K562 (cell line): ENCODE data around the gene HGS. TPM values are rescaled to one million over a fixed set of nuclear protein-coding genes. Genes with fewer than 3 reads are reported as not detected.
A peak's percentile ranks its signal among the peaks of the same experiment; 100 is the strongest.

Experiments
- ATAC-seq: fragments of 200-7000 bp; cut with Tn5 transposase; 3 replicates; pipeline ENCODE4 v1.9.1; 2020; ENCODE audit warnings: moderate library complexity
- BruUV-seq: library from RNA; stranded (reverse); fragments of 400-500 nt; replicated peaks from 2 replicates; lab custom pipeline; 2021; lab: Mats Ljungman, UMichigan
- CTCF ChIA-PET: fragments of 300-600 bp; formaldehyde crosslinking; extraction: SDS; loops from one replicate; lab custom pipeline; 2021; ENCODE audit warnings: low intra/inter-chr PET ratio; lab: Yijun Ruan, JAX
- POLR2A ChIA-PET: fragments of 300-600, 350-650 bp; sonication (Branson Sonifier 250); formaldehyde crosslinking; extraction: SDS; loops from one replicate; lab custom pipeline; 2021; ENCODE audit warnings: antibody characterized with exemption, inconsistent platforms; lab: Yijun Ruan, JAX
- DNase-seq, 4 experiments: peaks; one replicate each; pipeline versions ENCODE4 v3.0.0 to v3.0.0-alpha.2; 2011 to 2018; ENCODE audit warnings: low spot score in 3 of 4, mixed read lengths in 3 of 4; ENCODE audit errors: extremely low read depth in 1 of 4
- FAIRE-seq: peaks from 2 replicates; lab custom pipeline; 2011; peaks lifted over from hg19 to GRCh38; lab: Jason Lieb, UNC
- H2AFZ ChIP-seq: 2 replicates; pipeline ENCODE4 v1.6.0; 2011; ENCODE audit warnings: low read depth, low read length, control low read depth, inconsistent platforms
- H3K27ac ChIP-seq: fragments of 200-600 bp; 3 replicates; pipeline ENCODE4 v1.8.0; 2011; ENCODE audit warnings: low read depth, mild to moderate bottlenecking, control low read depth, inconsistent platforms, low read length, moderate library complexity, mixed read lengths; ENCODE audit errors: extremely low read depth
- H3K27me3 ChIP-seq, 2 experiments: fragments of 300-600 bp in 1 of 2; 2 replicates in 1 of 2; 3 replicates in 1 of 2; pipeline versions ENCODE4 v1.6.0 to v1.8.0; 2011; ENCODE audit warnings: inconsistent platforms in 2 of 2, low read length in 2 of 2, mild to moderate bottlenecking in 1 of 2, mixed read lengths in 1 of 2, moderate library complexity in 1 of 2; ENCODE audit not compliant: control insufficient read depth in 2 of 2, insufficient read depth in 2 of 2
- H3K36me3 ChIP-seq: fragments of 300-600 bp; 3 replicates; pipeline ENCODE4 v1.8.0; 2011; ENCODE audit warnings: mild to moderate bottlenecking, low read length, inconsistent platforms; ENCODE audit not compliant: control insufficient read depth, insufficient read depth
- H3K4me1 ChIP-seq, 2 experiments: fragments of 200-600 bp in 1 of 2; replicated peaks in 1 of 2; 2 replicates in 1 of 2; 3 replicates in 1 of 2; pipeline versions ENCODE4 v1.5.1 to v1.8.0; 2011; ENCODE audit warnings: inconsistent platforms in 2 of 2, low read length in 2 of 2, mild to moderate bottlenecking in 1 of 2, mixed read lengths in 1 of 2, moderate library complexity in 1 of 2; ENCODE audit not compliant: control insufficient read depth in 2 of 2, insufficient read depth in 2 of 2
- H3K4me2 ChIP-seq: 2 replicates; pipeline ENCODE4 v1.6.1; 2011; ENCODE audit warnings: low read length, control low read depth, inconsistent platforms, mixed read lengths; ENCODE audit not compliant: insufficient read depth
- H3K4me3 ChIP-seq: fragments of 200-600 bp; sonication (generic), shearing (Covaris generic); 2 replicates; pipeline ENCODE4 v1.5.1; 2016; ENCODE audit warnings: control low read depth, inconsistent platforms
- H3K79me2 ChIP-seq: fragments of 200-600 bp; 3 replicates; pipeline ENCODE4 v1.8.0; 2011; ENCODE audit warnings: low read length, inconsistent platforms; ENCODE audit not compliant: control insufficient read depth, insufficient read depth
- H3K9ac ChIP-seq, 2 experiments: 2 replicates each; pipeline versions ENCODE4 v1.6.0 to v1.6.1; 2011; ENCODE audit warnings: low read depth in 2 of 2, low read length in 2 of 2, control low read depth in 1 of 2, inconsistent platforms in 1 of 2, mild to moderate bottlenecking in 1 of 2, mixed read lengths in 1 of 2; ENCODE audit not compliant: insufficient read depth in 1 of 2
- H3K9me1 ChIP-seq: one replicate; pipeline ENCODE4 v1.6.0; 2011; ENCODE audit warnings: inconsistent platforms, mild to moderate bottlenecking, low read length, moderate library complexity; ENCODE audit not compliant: control insufficient read depth, insufficient read depth
- H3K9me3 ChIP-seq: replicated peaks from 2 replicates; pipeline ENCODE4 v1.5.1; 2011; ENCODE audit warnings: low read depth, low read length, inconsistent platforms; ENCODE audit not compliant: control insufficient read depth, insufficient read depth
- H4K20me1 ChIP-seq: replicated peaks from 2 replicates; pipeline ENCODE4 v1.6.1; 2011; ENCODE audit warnings: low read length, inconsistent platforms, mixed read lengths; ENCODE audit not compliant: control insufficient read depth, insufficient read depth
- CUX1 ChIP-seq: fragments of 200-800 bp; sonication (Bioruptor generic); IDR thresholded peaks from 2 replicates; pipeline ENCODE4 v1.6.1; 2016; ENCODE audit warnings: missing genetic modification characterization, missing compliant biosample characterization
- HNRNPL ChIP-seq: fragments of 200-400 bp; formaldehyde crosslinking; IDR thresholded peaks from 2 replicates; pipeline ENCODE4 v1.6.1; 2017; ENCODE audit warnings: low read depth, mild to moderate bottlenecking, low read length
- NFIX ChIP-seq: fragments of 250-450 bp; sonication (Bioruptor Pico); IDR thresholded peaks from 2 replicates; pipeline ENCODE4 v1.4.0; 2020; ENCODE audit warnings: low read depth, mild to moderate bottlenecking, moderate library complexity
- NR2C1 ChIP-seq, 2 experiments: fragments of 450-650 bp; IDR thresholded peaks; 2 replicates each; pipeline ENCODE4 v1.6.1; 2017; ENCODE audit warnings: mild to moderate bottlenecking in 2 of 2, antibody characterized with exemption in 1 of 2, inconsistent platforms in 1 of 2, missing compliant biosample characterization in 1 of 2, missing genetic modification characterization in 1 of 2
- PHF8 ChIP-seq: fragments of 200-600 bp; sonication (generic); IDR thresholded peaks from 2 replicates; pipeline ENCODE4 v1.6.1; 2012; ENCODE audit warnings: mixed run types, mild to moderate bottlenecking, inconsistent platforms, low read length, moderate library complexity, borderline replicate concordance
- POLR2G ChIP-seq: fragments of 200-400 bp; formaldehyde crosslinking; IDR thresholded peaks from 2 replicates; pipeline ENCODE4 v1.6.1; 2017; ENCODE audit warnings: low read depth, mild to moderate bottlenecking, antibody characterized with exemption, low read length, moderate library complexity
- RBM22 ChIP-seq: fragments of 200-400 bp; formaldehyde crosslinking; IDR thresholded peaks from 2 replicates; pipeline ENCODE4 v1.6.1; 2018; ENCODE audit warnings: low read length, low read depth; ENCODE audit not compliant: poor library complexity, severe bottlenecking
- TARDBP ChIP-seq: fragments of 450-650 bp; IDR thresholded peaks from 2 replicates; pipeline ENCODE4 v1.6.1; 2016
- ZBTB33 ChIP-seq: sonication (generic); formaldehyde crosslinking; IDR thresholded peaks from 2 replicates; pipeline ENCODE4 v1.8.1; 2023; ENCODE audit warnings: mild to moderate bottlenecking, missing genetic modification reagents
- ZFPM2 ChIP-seq: fragments of 250-450 bp; sonication (Bioruptor Pico); IDR thresholded peaks from 2 replicates; pipeline ENCODE4 v1.5.1; 2022; ENCODE audit warnings: mild to moderate bottlenecking
- ZNF444 ChIP-seq: fragments of 250-450 bp; sonication (Bioruptor Pico); IDR thresholded peaks from 2 replicates; pipeline ENCODE4 v1.4.0; 2020; ENCODE audit warnings: mild to moderate bottlenecking, moderate library complexity
- WGBS: fragments of 100-300 bp; shearing (Covaris generic); methylation state at CpG from one replicate; pipeline ENCODE4 v1.1.6; 2016; ENCODE audit warnings: low coverage, mixed read lengths; ENCODE audit not compliant: insufficient coverage; ENCODE audit errors: missing lambda C conversion rate; 5-methylcytosine and 5-hydroxymethylcytosine counted together
- in situ Hi-C: fragments of 300-500 bp; cut with MboI; formaldehyde crosslinking; loops from 4 replicates; pipeline ENCODE4 v1.15.0; 2018; ENCODE audit warnings: inconsistent platforms, mixed read lengths
- intact Hi-C: fragments of 100-400 bp; cut with micrococcal nuclease; formaldehyde crosslinking; loops from 2 replicates; pipeline ENCODE4 v1.14.2; 2022
- polyA plus RNA-seq, 8 experiments: library from polyadenylated mRNA; depleted of rRNA in 4 of 8; stranded (reverse) in 5 of 8; unstranded in 3 of 8; fragments of >200 nt; fragmentation: Nextera tagmentation in 2 of 8; fragmentation: Illumina TruSeq in 1 of 8; extraction: Ambion mirVana in 2 of 8; extraction: Trizol in 1 of 8; gene quantifications; 2 replicates each; pipeline versions ENCODE4 v1.2.1 to v1.2.3, GENCODE V29; 2011 to 2014; ENCODE audit warnings: inconsistent platforms in 1 of 8, missing spikeins in 1 of 8
- total RNA-seq, 7 experiments: library from RNA; depleted of rRNA in 6 of 7; stranded (reverse); fragments of >200 nt in 6 of 7; fragmentation: Illumina TruSeq in 2 of 7; extraction: Trizol in 2 of 7; gene quantifications; 2 replicates each; pipeline versions ENCODE4 v1.2.1 to v1.2.3, GENCODE V29; 2011 to 2021; ENCODE audit warnings: low replicate concordance in 1 of 7
- TF ChIP-seq, protein P1 (sequence below): fragments of 250-450 bp; sonication (Bioruptor Pico); IDR thresholded peaks from 2 replicates; pipeline ENCODE4 v1.8.0; 2021; ENCODE audit warnings: moderate library complexity, mild to moderate bottlenecking, inconsistent platforms

HGS gene
- total and polyA plus RNA-seq, 9 of the 15 experiments (the other 6 are each of a cell fraction or from before 2014, with no cell fraction given), result 3.9 to 176 (median 77.1) TPM

GRCh38 chr17:81714412-81715106 is 30.7 kb downstream of the HGS start:
- ChIA-PET CTCF (no interaction called here), POLR2A (interaction anchor here (0.6 to 5.2 kb wide), 10 partner anchors 9 to 814 kb away, joined by 3 to 59 read pairs (median 3); partner anchors contain the start of genes CCDC137, MRPL12, OXLD1 and P4HB)
- WGBS, result 91% methylated on average over 32 of the region's 39 CpGs
- no peak for FAIRE-seq
- Histone ChIP-seq H3K36me3 (peaks cover 51% of the 10 kb centered on the region; the same call in 1 of the 3 replicates), H2AFZ (no peak overlapping the region), H3K4me1 (peaks cover 23 to 83% of the 10 kb centered on the region in 2 experiments), H4K20me1 (peaks cover 12% of the 10 kb centered on the region), H3K9ac (peak overlapping the region; percentile 80 to 95), H3K9me1 (no peaks in the 10 kb centered on the region), H3K27ac (peak overlapping the region; percentile 88; the same call in 1 of the 3 replicates), H3K79me2 (peaks cover 35% of the 10 kb centered on the region), H3K9me3 (no peaks in the 10 kb centered on the region), H3K27me3 (no peaks in the 10 kb centered on the region), H3K4me2 (peak overlapping the region; percentile 92), H3K4me3 (peak overlapping the region; percentile 93; the same call in 1 of the 2 replicates)
- BruUV-seq, result no TSS peak
- intact Hi-C loops (no loop called here), in situ Hi-C loops (no loop called here)
- ATAC-seq, result no peak
- DNase-seq, result no peak
- TF ChIP-seq, protein P1, sequence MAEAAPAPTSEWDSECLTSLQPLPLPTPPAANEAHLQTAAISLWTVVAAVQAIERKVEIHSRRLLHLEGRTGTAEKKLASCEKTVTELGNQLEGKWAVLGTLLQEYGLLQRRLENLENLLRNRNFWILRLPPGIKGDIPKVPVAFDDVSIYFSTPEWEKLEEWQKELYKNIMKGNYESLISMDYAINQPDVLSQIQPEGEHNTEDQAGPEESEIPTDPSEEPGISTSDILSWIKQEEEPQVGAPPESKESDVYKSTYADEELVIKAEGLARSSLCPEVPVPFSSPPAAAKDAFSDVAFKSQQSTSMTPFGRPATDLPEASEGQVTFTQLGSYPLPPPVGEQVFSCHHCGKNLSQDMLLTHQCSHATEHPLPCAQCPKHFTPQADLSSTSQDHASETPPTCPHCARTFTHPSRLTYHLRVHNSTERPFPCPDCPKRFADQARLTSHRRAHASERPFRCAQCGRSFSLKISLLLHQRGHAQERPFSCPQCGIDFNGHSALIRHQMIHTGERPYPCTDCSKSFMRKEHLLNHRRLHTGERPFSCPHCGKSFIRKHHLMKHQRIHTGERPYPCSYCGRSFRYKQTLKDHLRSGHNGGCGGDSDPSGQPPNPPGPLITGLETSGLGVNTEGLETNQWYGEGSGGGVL (CRISPR knock-in tag), result no peak
- TF ChIP-seq RBM22 (peak; percentile 24), CUX1 (CRISPR knock-in tag) (no peak), PHF8 (no peak), TARDBP (no peak), ZFPM2 (CRISPR knock-in tag) (no peak), HNRNPL (peak; percentile 52; the same call in 1 of the 2 replicates), NR2C1 (IDR thresholded peaks at IDR 0.05) (no peak), NR2C1 (tag; IDR thresholded peaks at IDR 0.05) (no peak), ZBTB33 (CRISPR knock-in tag) (peak; percentile 94), NFIX (CRISPR knock-in tag) (no peak), POLR2G (peak; percentile 44), ZNF444 (CRISPR knock-in tag) (no peak)
